Gastroesophageal sphincter (tissue), 4 donors: Measurements from ENCODE around the gene COL5A2. TPM values are rescaled to one million over a fixed set of nuclear protein-coding genes. Genes with fewer than 3 reads are reported as not detected.

ENCODE experiments used
- ATAC-seq: fragments of 150-250 bp; one replicate; pipeline ENCODE4 v1.9.1; 2016; ENCODE audit warnings: mild to moderate bottlenecking, moderate library complexity
- H3K27ac ChIP-seq, 4 donors: fragments of 200-600 bp; sonication (generic) in 3 of 4; 1 replicate in 3 of 4; 2 replicates in 1 of 4; pipeline ENCODE4 v1.5.1; 2016 to 2019
- H3K27me3 ChIP-seq: fragments of 200-600 bp; sonication (generic); one replicate; pipeline ENCODE4 v1.5.1; 2019
- H3K36me3 ChIP-seq, 2 donors: fragments of 200-600 bp; sonication (generic); one replicate each; pipeline ENCODE4 v1.5.1; 2019; ENCODE audit warnings: control low read depth in 1 of 2
- H3K4me1 ChIP-seq, 3 donors: fragments of 200-600 bp; sonication (generic); 1 replicate in 2 of 3; 2 replicates in 1 of 3; pipeline ENCODE4 v1.5.1; 2016 to 2019; ENCODE audit warnings: control low read depth in 2 of 3
- H3K4me3 ChIP-seq, 2 donors: fragments of 200-600 bp; sonication (generic); one replicate each; pipeline ENCODE4 v1.5.1; 2019; ENCODE audit warnings: mild to moderate bottlenecking in 1 of 2, moderate library complexity in 1 of 2
- H3K9me3 ChIP-seq, 3 donors: fragments of 200-600 bp; sonication (generic); one replicate each; pipeline ENCODE4 v1.5.1; 2017 to 2019; ENCODE audit warnings: control low read depth in 2 of 3
- EP300 ChIP-seq: sonication (generic); formaldehyde crosslinking; IDR thresholded peaks from one replicate; pipeline ENCODE4 v1.6.1; 2017; ENCODE audit warnings: antibody characterized with exemption, mild to moderate bottlenecking
- POLR2A ChIP-seq, 2 donors: fragments of 450-650 bp; IDR thresholded peaks; one replicate each; pipeline ENCODE4 v1.6.1; 2017; ENCODE audit warnings: antibody characterized with exemption in 2 of 2, mild to moderate bottlenecking in 2 of 2, moderate library complexity in 1 of 2
- POLR2AphosphoS5 ChIP-seq: sonication (generic); formaldehyde crosslinking; IDR thresholded peaks from one replicate; pipeline ENCODE4 v1.6.1; 2017; ENCODE audit warnings: antibody characterized with exemption
- WGBS, 2 donors: methylation state at CpG; one replicate each; pipeline ENCODE4 v1.1.5; 2018; ENCODE audit warnings: low coverage in 1 of 2; 5-methylcytosine and 5-hydroxymethylcytosine counted together
- total RNA-seq, 4 donors: library from RNA; depleted of rRNA; stranded (reverse); fragments of >200 nt; gene quantifications; one replicate each; pipeline ENCODE4 v1.1.0, GENCODE V29; 2016
- TF ChIP-seq, protein P1 (sequence below), 4 experiments: fragments of 200-600 bp in 2 of 4; fragments of 450-650 bp in 2 of 4; sonication (generic) in 1 of 4; IDR thresholded peaks; one replicate each; pipeline ENCODE4 v1.5.1; 2017 to 2019; ENCODE audit warnings: antibody characterized with exemption in 4 of 4, mild to moderate bottlenecking in 2 of 4, moderate library complexity in 2 of 4

COL5A2 gene
- total RNA-seq, 4 donors from 2014 or later = 57.3 to 104 (median 80.9) TPM

DNA sequence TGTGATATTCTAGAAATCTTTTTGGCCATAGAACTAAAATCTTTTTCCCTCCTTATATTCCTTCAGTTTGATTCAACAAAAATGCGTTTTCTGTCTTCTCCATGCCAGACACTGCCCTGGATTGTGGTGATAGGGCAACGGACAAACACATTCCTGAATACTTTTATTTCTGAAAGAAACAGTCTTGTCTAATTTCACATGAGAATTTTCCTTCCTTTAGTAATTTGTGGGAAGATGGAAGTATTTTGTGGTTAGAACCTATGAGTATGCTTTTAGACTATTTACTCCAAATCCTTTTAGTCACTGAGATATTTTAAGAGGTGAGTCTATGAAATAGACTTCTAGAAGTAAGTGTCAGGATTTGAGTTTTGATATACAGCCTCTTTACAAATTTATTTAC lies 49.6 kb downstream of the COL5A2 start:
- no peak overlapping the region for H3K4me3 ChIP-seq
- no peak for TF ChIP-seq EP300
- TF ChIP-seq, protein P1, sequence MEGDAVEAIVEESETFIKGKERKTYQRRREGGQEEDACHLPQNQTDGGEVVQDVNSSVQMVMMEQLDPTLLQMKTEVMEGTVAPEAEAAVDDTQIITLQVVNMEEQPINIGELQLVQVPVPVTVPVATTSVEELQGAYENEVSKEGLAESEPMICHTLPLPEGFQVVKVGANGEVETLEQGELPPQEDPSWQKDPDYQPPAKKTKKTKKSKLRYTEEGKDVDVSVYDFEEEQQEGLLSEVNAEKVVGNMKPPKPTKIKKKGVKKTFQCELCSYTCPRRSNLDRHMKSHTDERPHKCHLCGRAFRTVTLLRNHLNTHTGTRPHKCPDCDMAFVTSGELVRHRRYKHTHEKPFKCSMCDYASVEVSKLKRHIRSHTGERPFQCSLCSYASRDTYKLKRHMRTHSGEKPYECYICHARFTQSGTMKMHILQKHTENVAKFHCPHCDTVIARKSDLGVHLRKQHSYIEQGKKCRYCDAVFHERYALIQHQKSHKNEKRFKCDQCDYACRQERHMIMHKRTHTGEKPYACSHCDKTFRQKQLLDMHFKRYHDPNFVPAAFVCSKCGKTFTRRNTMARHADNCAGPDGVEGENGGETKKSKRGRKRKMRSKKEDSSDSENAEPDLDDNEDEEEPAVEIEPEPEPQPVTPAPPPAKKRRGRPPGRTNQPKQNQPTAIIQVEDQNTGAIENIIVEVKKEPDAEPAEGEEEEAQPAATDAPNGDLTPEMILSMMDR (IDR thresholded peaks at IDR 0.05) = no peak
- TF ChIP-seq POLR2AphosphoS5 = no peak
- TF ChIP-seq POLR2A (IDR thresholded peaks at IDR 0.05) = no peak
- no peaks in the 10 kb centered on the region for H3K36me3 ChIP-seq

DNA sequence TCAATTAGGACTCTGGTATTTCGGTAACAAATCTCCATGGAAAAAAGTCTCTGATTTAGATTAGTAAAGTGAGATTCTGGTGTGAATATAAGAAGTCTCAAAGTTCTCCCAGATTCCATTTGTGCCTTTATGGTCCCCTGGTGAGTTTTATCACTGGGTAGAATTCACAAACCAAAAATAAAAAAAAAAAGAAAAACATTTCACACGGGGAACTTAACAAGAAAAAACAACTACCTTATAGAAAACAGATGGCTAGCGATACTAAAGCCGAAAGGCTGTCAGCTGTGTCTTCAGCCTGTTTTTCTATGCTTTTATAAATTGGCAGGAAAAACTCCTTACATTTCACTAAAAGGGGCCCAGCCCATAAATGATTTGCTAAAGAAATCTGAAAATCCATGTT lies 50.6 kb downstream of the COL5A2 start:
- no peak overlapping the region for H3K4me3 ChIP-seq
- no peaks in the 10 kb centered on the region for H3K9me3 ChIP-seq
- 56 to 57% methylated on average over 4 of the region's 4 CpGs for WGBS, 2 donors
- TF ChIP-seq POLR2AphosphoS5 = no peak
- no peak for TF ChIP-seq EP300
- TF ChIP-seq POLR2A (IDR thresholded peaks at IDR 0.05) = no peak
- ATAC-seq = no peak
- H3K27ac ChIP-seq = no peak overlapping the region
- H3K36me3 ChIP-seq = no peaks in the 10 kb centered on the region
- no peaks in the 10 kb centered on the region for H3K27me3 ChIP-seq
- H3K4me1 ChIP-seq = peaks cover 0 to 5% (median 0%) of the 10 kb centered on the region in 3 donors

More for the DNA sequence above, 49.6 kb downstream of the COL5A2 start:
- H3K4me1 ChIP-seq = peaks cover 0 to 5% (median 0%) of the 10 kb centered on the region in 3 donors
- no peaks in the 10 kb centered on the region for H3K9me3 ChIP-seq
- no peaks in the 10 kb centered on the region for H3K27me3 ChIP-seq
- no peak for ATAC-seq
- no peak overlapping the region for H3K27ac ChIP-seq
- 45 to 67% methylated on average over 2 of the region's 2 CpGs for WGBS, 2 donors

DNA sequence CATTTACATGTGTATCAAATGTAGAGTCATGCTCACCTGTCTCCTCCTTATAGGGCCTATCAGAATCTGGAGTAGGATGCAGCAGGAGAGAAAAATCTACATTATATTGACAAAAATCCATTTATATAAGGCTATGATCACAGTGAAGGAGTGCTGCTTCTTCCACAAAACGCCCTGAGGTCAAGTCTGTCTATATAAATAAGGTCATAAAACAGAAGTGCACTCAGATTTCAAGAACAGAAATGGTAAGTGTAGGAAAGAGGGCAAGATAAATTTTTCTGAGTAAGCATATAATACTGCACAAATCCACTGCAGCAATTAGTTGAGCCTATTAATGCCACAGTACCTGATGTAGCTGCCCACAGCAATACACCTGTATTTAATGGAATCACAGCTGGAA lies 51.8 kb downstream of the COL5A2 start:
- H3K9me3 ChIP-seq = no peaks in the 10 kb centered on the region
- H3K27me3 ChIP-seq = no peaks in the 10 kb centered on the region
- TF ChIP-seq POLR2A (IDR thresholded peaks at IDR 0.05) (no peak), EP300 (no peak), POLR2AphosphoS5 (no peak)
- TF ChIP-seq, protein P1 (IDR thresholded peaks at IDR 0.05) = no peak
- 60 to 89% methylated on average over 1 of the region's 1 CpG for WGBS, 2 donors
- no peak overlapping the region for H3K4me3 ChIP-seq
- H3K4me1 ChIP-seq = peaks cover 0 to 5% (median 0%) of the 10 kb centered on the region in 3 donors
- H3K27ac ChIP-seq = no peak overlapping the region
- H3K36me3 ChIP-seq = no peaks in the 10 kb centered on the region
- ATAC-seq = no peak

DNA sequence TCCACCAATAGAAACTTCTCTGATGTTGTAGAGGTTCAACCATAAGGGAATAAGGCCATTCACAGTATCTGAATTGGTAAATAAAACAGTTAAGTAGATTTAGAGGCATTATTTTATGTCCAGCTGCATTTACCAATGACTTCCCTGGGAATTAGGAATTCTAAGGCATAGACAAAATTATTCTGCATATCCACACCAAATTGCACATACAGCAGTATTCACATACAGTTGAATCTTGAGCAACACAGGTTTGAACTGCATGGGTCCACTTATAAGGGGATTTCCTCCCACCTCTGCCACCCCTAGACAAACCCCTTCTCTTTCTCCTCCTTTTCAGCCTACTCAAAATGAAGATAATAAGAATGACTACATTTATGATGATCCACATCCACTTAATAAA lies 54.4 kb downstream of the COL5A2 start:
- ATAC-seq = no peak
- Histone ChIP-seq H3K27ac (no peak overlapping the region), H3K27me3 (no peaks in the 10 kb centered on the region)

DNA sequence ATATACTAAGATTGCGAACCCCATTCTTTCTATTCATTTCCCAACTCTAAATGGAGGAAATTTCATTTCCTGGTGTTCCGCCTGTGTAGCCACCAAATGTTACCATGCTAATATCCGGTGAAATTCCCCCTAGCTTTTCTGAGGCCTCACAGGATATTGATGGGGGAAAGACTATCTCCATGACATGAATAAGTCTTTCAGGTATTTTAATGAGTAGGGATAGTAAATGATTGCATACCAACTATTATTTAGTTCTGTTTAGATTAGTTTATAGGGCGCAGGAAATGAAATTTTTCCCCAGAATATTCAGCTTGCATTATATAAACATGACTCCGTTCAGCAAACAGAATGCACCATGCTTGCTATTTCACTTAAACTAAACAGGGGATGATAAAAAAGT lies 55.4 kb downstream of the COL5A2 start:
- 76 to 91% methylated on average over 5 of the region's 5 CpGs for WGBS, 2 donors
- no peak for ATAC-seq

More for the DNA sequence above, 54.4 kb downstream of the COL5A2 start:
- TF ChIP-seq POLR2AphosphoS5 (no peak), POLR2A (IDR thresholded peaks at IDR 0.05) (no peak), EP300 (no peak)
- TF ChIP-seq, protein P1 (IDR thresholded peaks at IDR 0.05) = no peak
- H3K4me3 ChIP-seq = no peak overlapping the region
- no peaks in the 10 kb centered on the region for H3K9me3 ChIP-seq
- H3K36me3 ChIP-seq = no peaks in the 10 kb centered on the region
- H3K4me1 ChIP-seq = peaks cover 0 to 5% (median 0%) of the 10 kb centered on the region in 3 donors

More for the DNA sequence above, 55.4 kb downstream of the COL5A2 start:
- Histone ChIP-seq H3K27ac (no peak overlapping the region), H3K27me3 (no peaks in the 10 kb centered on the region), H3K9me3 (no peaks in the 10 kb centered on the region), H3K36me3 (no peaks in the 10 kb centered on the region), H3K4me1 (peaks cover 0 to 6% (median 0%) of the 10 kb centered on the region in 3 donors), H3K4me3 (no peak overlapping the region)
- TF ChIP-seq POLR2AphosphoS5 = no peak
- TF ChIP-seq, protein P1 (IDR thresholded peaks at IDR 0.05) = no peak
- TF ChIP-seq POLR2A (IDR thresholded peaks at IDR 0.05) = no peak
- no peak for TF ChIP-seq EP300
